Prostate gland (tissue), 2 donors: ENCODE data around the gene B4GAT1. TPM values are rescaled to one million over a fixed set of nuclear protein-coding genes. Genes with fewer than 3 reads are reported as not detected.

Experiments used
- DNase-seq: peaks from one replicate; pipeline ENCODE4 v3.0.0-alpha.2; 2019; ENCODE audit warnings: low spot score
- H3K27ac ChIP-seq, 2 donors: fragments of 200-600 bp; sonication (generic); 2 replicates each; pipeline ENCODE4 v1.5.1; 2017 to 2019
- H3K27me3 ChIP-seq: fragments of 200-600 bp; sonication (generic); replicated peaks from 2 replicates; pipeline ENCODE4 v1.5.1; 2019; ENCODE audit not compliant: insufficient read depth
- H3K36me3 ChIP-seq, 2 donors: fragments of 200-600 bp; sonication (generic); 1 replicate in 1 of 2; 2 replicates in 1 of 2; pipeline versions ENCODE4 v1.5.1 to v1.8.1; 2017 to 2019
- H3K4me1 ChIP-seq: fragments of 200-600 bp; sonication (generic); replicated peaks from 2 replicates; pipeline ENCODE4 v1.5.1; 2019
- H3K4me3 ChIP-seq, 2 donors: fragments of 200-600 bp; sonication (generic); 2 replicates each; pipeline ENCODE4 v1.5.1; 2017 to 2019
- H3K9me3 ChIP-seq: fragments of 200-600 bp; sonication (generic); 2 replicates; pipeline ENCODE4 v1.5.1; 2017
- CTCF ChIP-seq, 4 experiments: fragments of 200-600 bp in 2 of 4; fragments of 450-650 bp in 2 of 4; sonication (generic) in 2 of 4; IDR thresholded peaks; 1 replicate in 3 of 4; 2 replicates in 1 of 4; pipeline ENCODE4 v1.5.1; 2016 to 2019; ENCODE audit warnings: antibody characterized with exemption in 4 of 4, mild to moderate bottlenecking in 2 of 4, moderate library complexity in 2 of 4
- POLR2A ChIP-seq: fragments of 450-650 bp; IDR thresholded peaks from one replicate; pipeline ENCODE4 v1.6.1; 2016; ENCODE audit warnings: antibody characterized with exemption, mild to moderate bottlenecking
- POLR2AphosphoS5 ChIP-seq: sonication (generic); formaldehyde crosslinking; IDR thresholded peaks from one replicate; pipeline ENCODE4 v1.6.1; 2017; ENCODE audit warnings: antibody characterized with exemption
- WGBS: methylation state at CpG from one replicate; pipeline ENCODE4 v1.1.5; 2018; 5-methylcytosine and 5-hydroxymethylcytosine counted together
- intact Hi-C: fragments of 100-400 bp; cut with DNase I; formaldehyde crosslinking; loops from one replicate; pipeline ENCODE4 v1.14.2; 2022
- total RNA-seq, 2 donors: library from RNA; depleted of rRNA; stranded (reverse); fragments of >200 nt; gene quantifications; one replicate each; pipeline ENCODE4 v1.1.0, GENCODE V29; 2016

Gene B4GAT1
- total RNA-seq, 2 donors from 2014 or later: 47.0 to 64.9 TPM

- no peak for TF ChIP-seq CTCF (IDR thresholded peaks at IDR 0.05)
- no peak for TF ChIP-seq POLR2AphosphoS5
- no peak for TF ChIP-seq POLR2A
- 80% methylated on average over 14 of the region's 14 CpGs for WGBS
- Histone ChIP-seq H3K9me3 (no peaks in the 10 kb centered on the region), H3K4me1 (no peaks in the 10 kb centered on the region), H3K27me3 (no peaks in the 10 kb centered on the region), H3K36me3 (no peaks in the 10 kb centered on the region), H3K4me3 (no peak overlapping the region), H3K27ac (no peak overlapping the region)
- no peak for DNase-seq
- intact Hi-C loops: no loop called here
Measured at GRCh38 chr11:66365711-66366619, 18.5 kb upstream of the B4GAT1 start.

GRCh38 chr11:66365166-66365565 is 17.7 kb upstream of the B4GAT1 start:
- Histone ChIP-seq H3K4me1 (no peaks in the 10 kb centered on the region), H3K27ac (no peak overlapping the region), H3K9me3 (no peaks in the 10 kb centered on the region), H3K36me3 (no peaks in the 10 kb centered on the region), H3K27me3 (no peaks in the 10 kb centered on the region), H3K4me3 (no peak overlapping the region)
- TF ChIP-seq CTCF (IDR thresholded peaks at IDR 0.05) (no peak), POLR2A (no peak), POLR2AphosphoS5 (no peak)
- 98% methylated on average over 6 of the region's 6 CpGs for WGBS
- intact Hi-C loops: no loop called here
- no peak for DNase-seq

- Histone ChIP-seq H3K4me1 (no peaks in the 10 kb centered on the region), H3K36me3 (no peaks in the 10 kb centered on the region), H3K27me3 (no peaks in the 10 kb centered on the region), H3K4me3 (no peak overlapping the region), H3K27ac (no peak overlapping the region), H3K9me3 (no peaks in the 10 kb centered on the region)
- 76% methylated on average over 15 of the region's 15 CpGs for WGBS
- DNase-seq: no peak
- TF ChIP-seq POLR2A (no peak), CTCF (IDR thresholded peaks at IDR 0.05) (peak in 3 of 4 experiments; percentile 13 to 37 (median 26))
- intact Hi-C loops: no loop called here
Measured at GRCh38 chr11:66363805-66364535, 16.5 kb upstream of the B4GAT1 start.

- H3K4me1 ChIP-seq: no peaks in the 10 kb centered on the region
- DNase-seq: no peak
- H3K27ac ChIP-seq: no peak overlapping the region
- H3K4me3 ChIP-seq: no peak overlapping the region
- intact Hi-C loops: no loop called here
- no peaks in the 10 kb centered on the region for H3K36me3 ChIP-seq
- WGBS: 85% methylated on average over 14 of the region's 14 CpGs
- TF ChIP-seq CTCF (IDR thresholded peaks at IDR 0.05): no peak
- TF ChIP-seq POLR2AphosphoS5: no peak
- no peak for TF ChIP-seq POLR2A
- H3K27me3 ChIP-seq: no peaks in the 10 kb centered on the region
- H3K9me3 ChIP-seq: no peaks in the 10 kb centered on the region
Measured at GRCh38 chr11:66363187-66363601, 15.8 kb upstream of the B4GAT1 start.
